Lower lobe of right lung (tissue), 2 donors: ENCODE data around the gene GAS6. TPM values are rescaled to one million over a fixed set of nuclear protein-coding genes. Genes with fewer than 3 reads are reported as not detected.

ENCODE experiments used
- ATAC-seq, 2 donors: fragments of 200-7000 bp; cut with Tn5 transposase; one replicate each; pipeline ENCODE4 v1.9.1; 2020 to 2022; ENCODE audit warnings: mild to moderate bottlenecking in 2 of 2, moderate library complexity in 2 of 2
- DNase-seq: peaks from one replicate; pipeline ENCODE4 v3.0.0-alpha.2; 2020
- H3K27ac ChIP-seq: fragments of 200-600 bp; one replicate; pipeline ENCODE4 v1.8.0; 2022
- H3K27me3 ChIP-seq: fragments of 200-600 bp; one replicate; pipeline ENCODE4 v1.8.0; 2022; ENCODE audit warnings: low read depth
- H3K36me3 ChIP-seq: fragments of 200-600 bp; one replicate; pipeline ENCODE4 v1.8.0; 2022; ENCODE audit warnings: mild to moderate bottlenecking
- H3K4me1 ChIP-seq: fragments of 200-600 bp; one replicate; pipeline ENCODE4 v1.8.0; 2022
- H3K4me3 ChIP-seq: fragments of 200-600 bp; one replicate; pipeline ENCODE4 v1.8.0; 2022; ENCODE audit warnings: mild to moderate bottlenecking
- H3K9me3 ChIP-seq: fragments of 200-600 bp; one replicate; pipeline ENCODE4 v1.8.0; 2022
- intact Hi-C: fragments of 100-400 bp; cut with DNase I; formaldehyde crosslinking; loops from one replicate; pipeline ENCODE4 v1.11.0; 2022
- total RNA-seq: library from RNA; stranded (reverse); fragmentation: NEBNext Ultra II Directional; extraction: Animal tissue kit (Norgen Biotek cat#: 25700); gene quantifications from one replicate; pipeline ENCODE4 v1.2.1, GENCODE V29; 2021
- TF ChIP-seq, protein P1 (sequence below): fragments of 200-600 bp; IDR thresholded peaks from one replicate; pipeline ENCODE4 v1.8.0; 2022; ENCODE audit warnings: antibody characterized with exemption, mild to moderate bottlenecking
- donor health status: DM: no; HTN: yes; CAD: no; lungs with severe emphysema.

Gene GAS6
- total RNA-seq, 1 donor from 2014 or later, result 111 TPM

- peak overlapping the region; percentile 54 for H3K27ac ChIP-seq
- no peaks in the 10 kb centered on the region for H3K9me3 ChIP-seq
- intact Hi-C loops, result no loop called here
- H3K27me3 ChIP-seq, result no peaks in the 10 kb centered on the region
- TF ChIP-seq, protein P1, sequence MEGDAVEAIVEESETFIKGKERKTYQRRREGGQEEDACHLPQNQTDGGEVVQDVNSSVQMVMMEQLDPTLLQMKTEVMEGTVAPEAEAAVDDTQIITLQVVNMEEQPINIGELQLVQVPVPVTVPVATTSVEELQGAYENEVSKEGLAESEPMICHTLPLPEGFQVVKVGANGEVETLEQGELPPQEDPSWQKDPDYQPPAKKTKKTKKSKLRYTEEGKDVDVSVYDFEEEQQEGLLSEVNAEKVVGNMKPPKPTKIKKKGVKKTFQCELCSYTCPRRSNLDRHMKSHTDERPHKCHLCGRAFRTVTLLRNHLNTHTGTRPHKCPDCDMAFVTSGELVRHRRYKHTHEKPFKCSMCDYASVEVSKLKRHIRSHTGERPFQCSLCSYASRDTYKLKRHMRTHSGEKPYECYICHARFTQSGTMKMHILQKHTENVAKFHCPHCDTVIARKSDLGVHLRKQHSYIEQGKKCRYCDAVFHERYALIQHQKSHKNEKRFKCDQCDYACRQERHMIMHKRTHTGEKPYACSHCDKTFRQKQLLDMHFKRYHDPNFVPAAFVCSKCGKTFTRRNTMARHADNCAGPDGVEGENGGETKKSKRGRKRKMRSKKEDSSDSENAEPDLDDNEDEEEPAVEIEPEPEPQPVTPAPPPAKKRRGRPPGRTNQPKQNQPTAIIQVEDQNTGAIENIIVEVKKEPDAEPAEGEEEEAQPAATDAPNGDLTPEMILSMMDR, result no peak
- no peak overlapping the region for H3K4me3 ChIP-seq
- peaks cover 4% of the 10 kb centered on the region for H3K36me3 ChIP-seq
- H3K4me1 ChIP-seq, result peaks cover 48% of the 10 kb centered on the region
- DNase-seq (no peak), ATAC-seq (peak; percentile 36 to 48)
These were observed 49.4 kb downstream of the GAS6 start for GRCh38 chr13:113814435-113814821.

GRCh38 chr13:113813749-113814434, 50.0 kb downstream of the GAS6 start:
- DNase-seq (no peak), ATAC-seq (peak; percentile 30 to 43)
- intact Hi-C loops, result no loop called here
- peaks cover 43% of the 10 kb centered on the region for H3K4me1 ChIP-seq
- no peaks in the 10 kb centered on the region for H3K27me3 ChIP-seq
- peak overlapping the region; percentile 54 for H3K27ac ChIP-seq
- H3K9me3 ChIP-seq, result no peaks in the 10 kb centered on the region
- TF ChIP-seq, protein P1, result no peak
- H3K36me3 ChIP-seq, result no peaks in the 10 kb centered on the region
- H3K4me3 ChIP-seq, result peak overlapping the region; percentile 21

GRCh38 chr13:113813070-113813748, 50.7 kb downstream of the GAS6 start:
- no peak for DNase-seq
- Histone ChIP-seq H3K27ac (peak overlapping the region; percentile 24), H3K9me3 (no peaks in the 10 kb centered on the region), H3K4me3 (peak overlapping the region; percentile 21), H3K36me3 (no peaks in the 10 kb centered on the region), H3K4me1 (peaks cover 36% of the 10 kb centered on the region), H3K27me3 (no peaks in the 10 kb centered on the region)
- ATAC-seq, result no peak
- intact Hi-C loops, result no loop called here
- TF ChIP-seq, protein P1, result no peak

DNA sequence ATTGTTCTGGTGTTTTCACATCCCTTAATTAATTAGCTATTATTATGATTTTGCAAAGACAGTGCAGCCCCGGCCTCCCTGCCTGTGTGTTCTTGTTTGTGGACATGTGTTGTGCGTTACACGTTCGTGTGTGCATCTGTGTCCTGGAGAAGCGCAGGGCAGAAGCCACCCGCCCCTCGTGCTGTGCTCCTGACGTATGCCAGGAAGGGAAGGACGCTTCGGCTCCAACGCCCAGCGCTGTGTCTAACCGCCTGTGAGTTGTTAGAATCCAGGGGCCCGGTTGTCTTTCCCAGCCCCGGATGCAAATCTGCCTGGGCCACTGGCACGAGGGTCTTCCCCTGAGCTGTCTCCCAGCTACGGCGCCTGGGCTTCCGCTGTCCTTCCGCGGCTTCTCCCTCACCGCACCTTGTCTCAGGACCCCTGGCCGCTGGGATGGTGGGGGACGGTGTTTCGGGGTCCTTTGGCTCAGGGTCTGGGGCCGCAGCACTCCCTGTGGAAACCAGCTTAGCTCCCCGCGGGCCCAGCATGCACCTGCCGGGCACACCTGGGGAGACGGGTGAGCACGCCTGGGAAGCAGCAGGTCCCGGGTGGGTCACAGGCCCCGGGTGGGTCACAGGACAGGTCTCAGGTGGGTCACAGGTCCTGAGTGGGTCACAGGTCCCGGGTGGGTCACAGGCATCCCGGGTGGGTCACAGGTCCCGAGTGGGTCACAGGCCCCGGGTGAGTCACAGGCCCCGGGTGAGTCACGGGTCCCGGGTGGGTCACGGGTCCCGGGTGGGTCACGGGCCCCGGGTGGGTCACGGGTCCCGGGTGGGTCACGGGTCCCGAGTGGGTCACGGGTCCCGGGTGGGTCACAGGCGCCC, 51.5 kb downstream of the GAS6 start:
- ATAC-seq, result no peak
- no peak overlapping the region for H3K4me3 ChIP-seq
- intact Hi-C loops, result no loop called here
- DNase-seq, result no peak
- TF ChIP-seq, protein P1, result no peak
- no peaks in the 10 kb centered on the region for H3K27me3 ChIP-seq
- peaks cover 33% of the 10 kb centered on the region for H3K4me1 ChIP-seq
- H3K36me3 ChIP-seq, result no peaks in the 10 kb centered on the region
- H3K9me3 ChIP-seq, result no peaks in the 10 kb centered on the region
- H3K27ac ChIP-seq, result no peak overlapping the region

DNA sequence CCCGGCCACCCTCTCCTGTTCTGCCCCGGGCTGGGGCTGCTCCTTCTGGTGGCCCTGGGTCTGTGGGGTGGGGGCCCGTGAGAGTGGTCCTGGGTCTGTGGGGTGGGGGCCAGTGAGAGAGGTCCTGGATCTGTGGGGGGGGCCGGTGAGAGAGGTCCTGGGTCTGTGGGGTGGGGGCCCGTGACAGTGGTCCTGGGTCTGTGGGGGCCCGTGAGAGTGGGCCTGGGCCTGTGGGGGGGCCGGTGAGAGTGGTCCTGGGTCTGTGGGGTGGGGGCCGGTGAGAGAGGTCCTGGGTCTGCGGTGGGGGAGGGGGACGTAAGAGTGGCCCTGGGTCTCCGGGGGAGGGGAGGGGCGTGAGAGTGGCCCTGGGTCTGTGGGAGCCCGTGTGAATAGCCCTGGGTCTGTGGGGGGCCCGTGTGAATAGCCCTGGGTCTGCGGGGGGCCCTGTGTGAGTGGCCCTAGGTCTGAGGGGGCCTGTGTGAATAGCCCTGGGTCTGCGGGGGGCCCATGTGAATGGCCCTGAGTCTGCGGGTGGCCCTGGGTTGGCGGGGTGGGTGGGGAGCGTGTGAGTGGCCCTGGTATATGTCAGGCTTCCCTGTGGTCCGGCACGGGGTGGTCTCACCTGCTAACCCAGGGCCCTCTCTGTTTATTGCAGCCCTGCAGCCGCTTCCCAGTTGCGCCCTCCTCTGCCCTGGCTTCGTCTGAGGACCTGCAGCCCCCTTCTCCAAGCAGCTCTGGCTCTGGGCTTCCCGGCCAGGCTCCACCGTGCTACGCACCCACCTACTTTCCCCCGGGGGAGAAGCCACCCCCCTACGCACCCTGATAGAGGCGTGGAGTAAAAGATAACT, 52.6 kb downstream of the GAS6 start:
- Histone ChIP-seq H3K27ac (no peak overlapping the region), H3K9me3 (no peaks in the 10 kb centered on the region), H3K36me3 (no peaks in the 10 kb centered on the region), H3K27me3 (no peaks in the 10 kb centered on the region), H3K4me1 (peaks cover 26% of the 10 kb centered on the region), H3K4me3 (no peak overlapping the region)
- TF ChIP-seq, protein P1, result no peak
- intact Hi-C loops, result no loop called here
- no peak for ATAC-seq
- DNase-seq, result no peak
